ENCODE data around the gene TRIM31.

The TRIM31 gene

GRCh38 chr6:30135757-30136156 lies 22.9 kb upstream of the TRIM31 start, which contains the start of gene TRIM40:
TRIM40 (plus strand) TSS chr6:30136140; CDS start chr6:30137037, 897 bp downstream.
- in situ Hi-C loops (cut with HindIII; ENCODE audit: low pct_ligation_motif_present, low sequenced_read_pairs): no loop called here
- no peak for TF ChIP-seq CTCF (IDR thresholded peaks at IDR 0.05; ENCODE audit: low read depth, low read length, missing control alignments)
- Histone ChIP-seq H3K4me3 (ENCODE audit: low read depth, low read length) (no peak within 1 kb of the TSS), H3K27ac (no peak within 1 kb of the TSS), H3K36me3 (replicated peaks) (no peaks in the 10 kb centered on the region), H3K27me3 (replicated peaks) (peaks cover 15% of the 10 kb centered on the region)
- DNase-seq: no peak

GRCh38 chr6:30135147-30135546 lies 22.3 kb upstream of the TRIM31 start:
- TF ChIP-seq CTCF (IDR thresholded peaks at IDR 0.05; ENCODE audit: low read depth, low read length, missing control alignments): no peak
- in situ Hi-C loops (cut with HindIII; ENCODE audit: low pct_ligation_motif_present, low sequenced_read_pairs): no loop called here
- Histone ChIP-seq H3K36me3 (replicated peaks) (no peaks in the 10 kb centered on the region), H3K27me3 (replicated peaks) (peaks cover 21% of the 10 kb centered on the region), H3K4me3 (ENCODE audit: low read depth, low read length) (no peak overlapping the region), H3K27ac (no peak overlapping the region)
- no peak for DNase-seq

- TF ChIP-seq CTCF (IDR thresholded peaks at IDR 0.05; ENCODE audit: low read depth, low read length, missing control alignments): no peak
- in situ Hi-C loops (cut with HindIII; ENCODE audit: low pct_ligation_motif_present, low sequenced_read_pairs): no loop called here
- no peak overlapping the region for H3K4me3 ChIP-seq (ENCODE audit: low read depth, low read length)
- DNase-seq: no peak
- H3K27me3 ChIP-seq (replicated peaks): peaks cover 46% of the 10 kb centered on the region
- H3K36me3 ChIP-seq (replicated peaks): no peaks in the 10 kb centered on the region
- H3K27ac ChIP-seq: no peak overlapping the region
Observed at GRCh38 chr6:30131947-30132497, 19.1 kb upstream of the TRIM31 start.

- peaks cover 55% of the 10 kb centered on the region for H3K27me3 ChIP-seq (replicated peaks)
Observed at GRCh38 chr6:30130887-30131862, 18.3 kb upstream of the TRIM31 start.

GRCh38 chr6:30130179-30130679 lies 17.3 kb upstream of the TRIM31 start:
- H3K27me3 ChIP-seq (replicated peaks): peaks cover 63% of the 10 kb centered on the region
- no peaks in the 10 kb centered on the region for H3K36me3 ChIP-seq (replicated peaks)
- DNase-seq: no peak
- H3K27ac ChIP-seq: no peak overlapping the region
- in situ Hi-C loops (cut with HindIII; ENCODE audit: low pct_ligation_motif_present, low sequenced_read_pairs): no loop called here
- no peak overlapping the region for H3K4me3 ChIP-seq (ENCODE audit: low read depth, low read length)
- no peak for TF ChIP-seq CTCF (IDR thresholded peaks at IDR 0.05; ENCODE audit: low read depth, low read length, missing control alignments)

More at GRCh38 chr6:30130887-30131862, 18.3 kb upstream of the TRIM31 start:
- Histone ChIP-seq H3K36me3 (replicated peaks) (no peaks in the 10 kb centered on the region), H3K4me3 (ENCODE audit: low read depth, low read length) (no peak overlapping the region), H3K27ac (no peak overlapping the region)
- peak; percentile 100 for TF ChIP-seq CTCF (IDR thresholded peaks at IDR 0.05; ENCODE audit: low read depth, low read length, missing control alignments)
- in situ Hi-C loops (cut with HindIII; ENCODE audit: low pct_ligation_motif_present, low sequenced_read_pairs): no loop called here
- peak; percentile 68 for DNase-seq

Measured in brain microvascular endothelial cell (primary cell).